NCI-H446 (cell line): ENCODE data around the gene MGAT5.

Experiments
- DNase-seq, 2 experiments: peaks; one replicate each; lab custom pipeline; 2025; lab: John Stamatoyannopoulos, UW

The MGAT5 gene

GRCh38 chr2:134449751-134450513 lies 196.1 kb downstream of the MGAT5 start:
- DNase-seq, result no peak

DNA sequence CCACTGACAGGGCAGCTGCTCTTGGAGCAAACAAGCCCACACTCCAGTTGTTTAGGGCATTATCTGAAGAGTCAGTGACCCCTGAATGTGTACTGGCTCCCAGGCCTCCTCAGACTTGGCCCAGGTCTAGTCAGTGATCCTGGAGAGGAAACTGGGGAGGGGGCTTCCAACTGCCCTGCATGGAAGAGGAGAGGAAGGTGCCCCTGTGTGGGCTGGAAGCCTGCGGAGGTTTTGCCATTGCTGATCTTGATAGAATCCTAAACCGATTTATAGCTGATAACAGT lies 197.4 kb downstream of the MGAT5 start:
- no peak for DNase-seq

DNA sequence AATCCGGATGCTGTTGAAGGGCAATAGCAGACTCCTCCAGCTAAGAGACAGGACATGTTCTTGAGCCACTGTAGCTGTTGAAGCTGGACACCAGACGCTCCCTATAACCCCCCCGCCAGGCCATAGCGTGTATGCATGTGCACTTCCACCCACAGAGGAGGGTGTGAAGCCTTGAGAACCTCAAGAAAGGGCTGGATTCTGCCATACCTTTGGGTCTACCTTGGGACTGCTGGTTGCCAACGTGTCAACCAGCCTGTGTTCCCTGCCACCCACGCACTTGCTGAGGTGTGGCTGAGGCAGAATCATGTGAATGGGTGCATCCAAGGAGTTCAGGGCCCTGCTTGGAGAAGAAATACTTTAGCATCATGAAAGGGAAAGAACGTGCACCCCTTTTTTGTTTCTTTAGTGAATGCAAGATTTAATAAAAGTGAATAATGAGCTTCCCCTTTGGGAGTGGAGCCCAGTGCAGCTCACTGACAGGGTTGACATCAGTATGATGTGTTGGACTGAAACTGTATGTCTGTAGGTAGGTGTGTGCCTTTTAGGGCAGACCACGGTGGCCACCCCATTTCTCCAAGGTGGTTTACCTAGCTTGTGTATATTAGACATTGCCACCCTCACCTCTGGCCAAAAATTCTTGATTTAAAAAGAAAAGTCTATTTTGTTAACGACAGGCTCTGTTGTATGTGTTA lies 198.3 kb downstream of the MGAT5 start:
- DNase-seq, result no peak

DNA sequence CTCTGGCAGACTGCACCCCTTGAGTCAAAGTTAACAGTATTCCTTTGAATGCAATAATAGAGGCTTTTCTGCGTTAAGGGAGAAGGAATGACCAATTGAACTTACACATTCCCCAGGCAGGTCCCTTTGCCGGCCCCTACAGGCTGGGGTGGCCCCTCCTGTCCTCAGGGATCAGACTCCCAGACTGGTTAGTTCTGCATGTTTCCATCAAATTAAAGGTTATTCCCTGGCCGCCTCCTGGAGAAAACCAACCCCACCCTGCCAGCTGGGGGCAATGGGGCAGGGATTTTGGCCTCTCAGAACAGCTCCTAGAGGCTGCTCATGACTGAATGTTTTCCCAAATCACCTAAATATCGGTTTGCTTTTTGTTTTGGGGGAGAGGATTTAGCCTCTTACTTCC lies 199.6 kb downstream of the MGAT5 start:
- no peak for DNase-seq

DNA sequence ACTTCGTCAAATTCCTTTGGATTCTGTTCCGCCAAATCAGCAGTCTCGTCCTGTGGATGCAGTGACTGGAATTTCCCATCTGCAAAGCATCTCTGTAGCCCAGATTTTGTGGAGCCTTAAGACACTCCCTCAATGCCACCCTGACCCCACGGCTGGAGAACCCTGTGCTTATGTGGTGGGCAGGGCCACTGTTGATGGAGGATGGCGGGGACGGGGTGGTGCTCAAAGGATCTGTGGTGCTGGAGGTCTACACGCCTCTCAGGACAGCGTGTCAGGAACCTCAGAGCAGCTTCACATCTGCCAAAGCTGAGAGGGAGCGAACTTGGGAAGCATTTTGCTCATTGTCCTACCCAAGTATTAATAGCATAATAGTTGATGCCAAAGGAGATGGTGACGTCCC lies 200.1 kb downstream of the MGAT5 start:
- DNase-seq, result no peak

DNA sequence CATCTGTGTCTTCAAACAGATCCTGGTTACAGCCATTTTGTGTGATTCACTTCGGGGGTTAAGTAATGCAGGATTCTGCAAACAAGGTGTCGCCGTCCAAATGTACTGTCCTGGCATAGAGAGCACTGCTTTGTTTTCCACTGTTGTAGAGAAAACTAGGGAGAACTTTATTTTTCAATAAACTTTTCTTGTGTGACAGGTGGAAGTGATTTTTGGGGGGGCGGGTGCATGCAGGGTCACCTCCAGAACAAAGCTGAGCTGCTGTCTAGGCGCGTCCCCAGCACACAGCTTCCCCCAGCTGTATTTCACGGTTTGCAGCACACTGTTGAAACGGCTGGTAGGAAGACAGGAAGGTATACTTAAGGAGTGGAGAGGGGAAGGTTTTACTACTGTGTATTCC lies 200.6 kb downstream of the MGAT5 start:
- no peak for DNase-seq

GRCh38 chr2:134454931-134455330 lies 201.1 kb downstream of the MGAT5 start:
- DNase-seq, result no peak

GRCh38 chr2:134455426-134455825 lies 201.6 kb downstream of the MGAT5 start:
- no peak for DNase-seq

GRCh38 chr2:134457353-134457752 lies 203.5 kb downstream of the MGAT5 start:
- DNase-seq, result no peak

GRCh38 chr2:134457765-134458472 lies 204.0 kb downstream of the MGAT5 start:
- no peak for DNase-seq

DNA sequence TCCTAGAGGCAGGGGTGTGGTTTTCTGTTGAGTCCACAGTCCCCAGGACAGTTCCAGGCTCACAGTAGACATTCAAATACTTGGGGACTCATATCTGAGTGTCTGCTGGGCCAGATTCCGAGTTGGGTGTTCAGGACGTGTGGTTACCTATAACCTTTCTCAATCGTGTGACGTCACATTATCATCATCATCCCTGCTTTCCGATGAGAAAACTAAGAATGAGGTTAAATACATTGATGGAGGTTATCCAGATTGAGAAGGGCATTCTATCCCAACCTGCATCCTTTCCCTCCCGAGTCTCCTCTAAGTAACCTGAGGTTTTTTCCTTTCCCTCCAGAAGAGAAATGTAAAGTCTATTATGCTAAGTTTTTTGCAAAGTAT lies 204.6 kb downstream of the MGAT5 start:
- DNase-seq, result no peak

DNA sequence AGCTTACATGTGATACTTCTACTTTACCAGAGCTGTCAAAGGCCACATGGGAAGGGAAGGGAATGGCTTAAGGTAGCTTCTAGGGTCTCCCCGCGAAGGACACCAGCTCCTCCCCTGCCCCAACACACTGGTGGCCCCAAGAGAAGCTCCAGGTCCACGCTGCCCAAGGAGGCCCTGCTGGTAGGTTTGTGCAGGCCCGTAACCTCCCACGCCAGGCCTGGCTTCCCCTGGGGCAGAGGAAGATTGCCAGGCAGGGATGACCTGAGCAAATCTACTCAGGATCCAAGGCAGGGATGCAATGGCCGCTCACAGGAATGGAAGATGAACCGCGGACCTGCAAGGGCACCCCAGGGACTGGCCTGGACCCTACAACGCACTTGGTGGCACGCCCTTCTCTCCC lies 205.1 kb downstream of the MGAT5 start:
- DNase-seq, result no peak

- no peak for DNase-seq
Measured at GRCh38 chr2:134459706-134460406, 206.0 kb downstream of the MGAT5 start.

DNA sequence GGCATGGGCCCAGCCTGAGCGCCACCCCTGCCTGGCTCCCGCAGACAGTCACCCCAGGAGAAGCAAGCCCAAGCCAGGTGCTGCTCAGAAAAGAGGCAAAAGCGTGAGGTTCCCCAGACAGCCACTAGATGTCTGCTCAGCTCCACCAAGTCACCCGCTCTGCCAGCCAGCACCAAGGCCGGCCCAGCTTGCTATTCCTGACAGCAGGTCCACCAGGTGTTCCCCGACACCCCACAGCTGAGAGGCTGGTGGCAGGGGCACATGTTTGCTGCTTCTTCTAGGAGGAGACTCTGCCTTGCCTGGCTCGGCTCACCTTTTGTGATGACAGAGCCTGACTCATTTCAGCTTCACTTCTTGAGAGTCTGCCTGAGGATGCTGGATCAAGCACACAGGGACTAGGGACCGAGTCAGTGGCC lies 206.7 kb downstream of the MGAT5 start:
- DNase-seq, result peak in 1 of 2 experiments; percentile 59

DNA sequence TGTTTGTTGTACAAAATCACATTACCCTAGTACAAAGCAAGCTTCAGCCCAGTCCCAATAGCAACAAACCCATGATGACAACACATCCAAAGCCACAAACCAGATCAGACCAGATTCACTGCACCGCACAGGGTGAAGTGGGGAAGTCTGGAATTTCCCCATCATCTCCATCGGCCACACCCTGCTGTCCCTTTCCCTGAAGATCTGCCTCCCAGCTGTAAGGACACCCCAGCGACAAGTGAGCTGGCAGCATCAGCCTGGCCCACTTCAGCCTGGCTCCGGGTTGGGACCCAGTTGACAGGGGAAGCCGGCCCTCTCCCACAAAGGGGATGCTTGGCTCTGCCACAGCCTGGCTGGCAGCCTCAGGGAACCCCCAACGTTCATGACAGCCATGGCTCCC lies 207.6 kb downstream of the MGAT5 start:
- DNase-seq, result no peak

DNA sequence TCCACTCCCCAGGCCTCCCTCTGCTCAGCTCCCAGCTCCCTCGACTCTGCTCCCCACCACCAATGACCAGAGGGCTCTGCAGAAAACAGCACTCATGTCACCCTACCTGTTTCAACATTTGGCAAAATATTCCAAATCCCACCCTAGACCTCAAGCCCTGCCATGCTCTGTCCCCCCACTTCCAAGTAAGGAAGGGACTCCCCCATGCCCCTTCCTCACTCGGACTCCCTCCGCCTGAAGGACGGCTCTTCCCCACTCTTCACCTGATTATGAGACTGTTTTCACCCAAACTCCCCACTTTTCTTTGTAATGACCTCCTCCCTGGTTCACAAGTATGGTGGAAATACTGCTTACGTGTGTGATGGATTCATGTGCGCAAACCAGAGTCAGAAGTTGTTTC lies 208.4 kb downstream of the MGAT5 start:
- no peak for DNase-seq

DNA sequence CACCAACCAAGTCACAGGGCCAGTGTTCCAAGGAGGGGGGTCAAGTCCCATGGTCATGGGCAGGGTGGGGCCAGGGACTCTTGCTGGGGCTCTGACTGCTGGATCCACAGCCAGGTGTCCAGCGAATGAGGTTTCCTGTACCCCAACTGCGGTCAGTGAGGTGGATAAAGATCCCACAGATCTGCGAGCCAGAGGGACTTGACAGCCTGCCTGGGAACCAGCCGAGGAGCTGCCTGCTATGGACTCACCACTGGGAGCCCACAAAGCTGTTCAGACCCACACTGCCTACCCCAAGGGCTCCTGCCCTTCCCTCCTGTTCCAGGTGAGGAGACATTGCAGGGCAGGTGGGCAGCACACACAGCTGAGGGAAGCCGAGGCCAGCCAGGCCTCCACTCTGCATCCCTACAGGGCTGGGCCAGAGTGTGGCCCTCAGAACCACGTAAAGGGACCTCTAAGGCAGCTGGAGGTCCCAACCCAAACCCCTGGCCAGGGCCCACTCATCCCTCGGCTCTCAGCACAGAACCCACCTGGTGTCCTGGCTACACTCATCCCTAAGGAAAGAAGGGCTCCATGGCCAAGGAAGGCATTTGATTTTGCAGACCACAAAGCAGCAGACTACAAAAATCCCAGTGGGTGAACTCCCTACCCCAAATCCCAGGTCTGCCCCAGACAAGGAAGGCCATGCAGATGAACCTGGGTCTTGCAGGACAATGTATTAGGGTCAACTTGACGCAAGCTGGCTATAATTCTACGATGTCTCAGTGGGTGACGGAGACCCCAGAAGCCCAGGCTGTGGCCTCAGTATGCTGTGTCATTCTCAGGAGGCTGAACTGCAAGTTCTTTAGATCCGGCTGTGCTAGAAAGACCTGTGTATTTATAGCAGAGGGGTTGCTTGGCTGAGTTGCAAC lies 209.2 kb downstream of the MGAT5 start:
- no peak for DNase-seq

DNA sequence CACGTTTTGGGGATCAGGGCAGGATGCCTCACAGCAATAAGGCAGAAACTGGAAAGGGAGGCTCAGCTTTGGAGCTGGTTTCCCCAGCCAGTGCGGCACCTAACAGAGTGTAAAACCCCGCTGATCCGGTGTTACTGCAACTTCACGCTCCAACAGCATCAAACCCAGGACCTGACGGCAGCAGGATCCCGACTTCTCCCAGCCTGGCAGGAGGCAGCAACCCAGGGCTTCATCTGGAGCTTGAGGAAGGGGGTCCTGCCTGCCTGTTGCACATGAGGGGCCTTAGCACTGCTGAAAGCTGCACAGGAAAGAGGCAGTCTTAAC lies 209.8 kb downstream of the MGAT5 start:
- DNase-seq, result no peak

GRCh38 chr2:134465228-134466105 lies 211.6 kb downstream of the MGAT5 start:
- no peak for DNase-seq

DNA sequence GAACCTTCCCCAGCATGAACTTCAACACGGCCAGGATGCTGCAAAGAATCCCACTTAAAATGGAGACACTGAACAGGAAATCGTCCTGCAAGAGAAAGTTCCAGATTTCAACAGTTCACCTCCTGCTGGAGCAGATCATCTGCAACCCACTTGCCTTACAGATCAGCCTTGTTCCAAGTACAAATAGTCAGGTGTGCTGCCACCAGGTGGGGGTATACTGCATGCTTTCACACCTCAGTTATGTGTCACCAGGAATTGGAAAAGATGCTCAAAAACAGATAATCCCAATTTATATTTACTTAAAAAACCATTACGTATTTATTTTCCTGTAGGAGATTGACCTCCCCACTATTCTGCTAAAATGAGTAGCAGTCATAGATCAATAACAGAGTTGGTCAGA lies 212.3 kb downstream of the MGAT5 start:
- DNase-seq, result no peak

DNA sequence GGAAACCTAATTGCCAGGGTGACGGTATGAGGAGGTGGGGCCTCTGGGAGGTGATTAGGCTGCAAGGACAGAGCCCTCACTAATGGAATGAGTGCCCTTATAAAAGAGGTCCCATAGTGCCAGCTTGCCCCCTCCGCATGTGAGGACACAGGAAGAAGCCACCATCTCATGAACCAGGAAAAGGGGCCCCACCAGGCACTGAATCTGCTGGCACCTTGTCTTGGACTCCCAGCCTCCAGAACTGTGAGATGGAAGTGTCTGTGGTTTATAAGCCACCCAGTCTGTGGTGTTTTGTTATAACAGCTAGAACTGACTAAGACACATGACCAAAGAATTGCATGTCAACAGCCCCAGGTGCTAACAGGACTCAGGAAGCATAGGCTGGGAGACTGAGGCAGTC lies 214.3 kb downstream of the MGAT5 start:
- no peak for DNase-seq
